ENCODE results near the gene ARHGAP19. TPM values are rescaled to one million over a fixed set of nuclear protein-coding genes. Genes with fewer than 3 reads are reported as not detected.
"Not testable (repeated sequence)": the region's sequence is repeated elsewhere in the genome, so short reads cannot be mapped to it uniquely, and the experiment has no call there.

ARHGAP19 gene
- total RNA-seq, 2 donors from 2014 or later = 3.9 to 5.0 TPM

DNA sequence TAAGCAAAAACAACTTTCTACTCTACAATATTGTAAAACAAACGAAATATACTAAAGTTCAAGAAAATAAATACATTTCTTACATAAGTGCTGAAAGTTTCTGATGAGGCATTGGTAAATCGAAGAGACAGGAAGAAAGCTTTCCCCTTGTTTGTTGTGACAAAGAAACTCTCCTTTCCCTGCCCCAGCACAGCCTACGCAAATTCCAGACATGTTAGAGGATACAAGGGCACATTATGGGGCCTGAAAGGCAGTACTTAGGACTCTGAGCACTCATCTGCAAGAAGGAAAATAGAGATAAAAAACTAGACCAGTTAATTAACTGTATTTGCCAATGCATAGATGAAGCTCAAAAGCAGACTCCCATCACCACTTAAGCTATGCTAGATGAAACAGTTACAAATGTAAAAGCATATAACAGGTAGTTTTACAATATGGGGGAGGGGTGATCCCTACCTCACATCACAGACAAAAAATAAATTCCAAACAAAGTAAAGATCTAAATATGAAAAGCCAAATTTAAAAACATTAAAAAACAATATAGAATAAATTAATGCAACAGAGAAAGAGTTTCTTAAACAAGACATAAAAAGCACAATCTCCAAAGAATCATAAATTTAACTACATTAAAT is 21.8 kb downstream of the ARHGAP19 start:
- TF ChIP-seq, protein P1, sequence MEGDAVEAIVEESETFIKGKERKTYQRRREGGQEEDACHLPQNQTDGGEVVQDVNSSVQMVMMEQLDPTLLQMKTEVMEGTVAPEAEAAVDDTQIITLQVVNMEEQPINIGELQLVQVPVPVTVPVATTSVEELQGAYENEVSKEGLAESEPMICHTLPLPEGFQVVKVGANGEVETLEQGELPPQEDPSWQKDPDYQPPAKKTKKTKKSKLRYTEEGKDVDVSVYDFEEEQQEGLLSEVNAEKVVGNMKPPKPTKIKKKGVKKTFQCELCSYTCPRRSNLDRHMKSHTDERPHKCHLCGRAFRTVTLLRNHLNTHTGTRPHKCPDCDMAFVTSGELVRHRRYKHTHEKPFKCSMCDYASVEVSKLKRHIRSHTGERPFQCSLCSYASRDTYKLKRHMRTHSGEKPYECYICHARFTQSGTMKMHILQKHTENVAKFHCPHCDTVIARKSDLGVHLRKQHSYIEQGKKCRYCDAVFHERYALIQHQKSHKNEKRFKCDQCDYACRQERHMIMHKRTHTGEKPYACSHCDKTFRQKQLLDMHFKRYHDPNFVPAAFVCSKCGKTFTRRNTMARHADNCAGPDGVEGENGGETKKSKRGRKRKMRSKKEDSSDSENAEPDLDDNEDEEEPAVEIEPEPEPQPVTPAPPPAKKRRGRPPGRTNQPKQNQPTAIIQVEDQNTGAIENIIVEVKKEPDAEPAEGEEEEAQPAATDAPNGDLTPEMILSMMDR (IDR thresholded peaks at IDR 0.05) = no peak
- no peaks in the 10 kb centered on the region for H3K36me3 ChIP-seq
- no peaks in the 10 kb centered on the region for H3K4me1 ChIP-seq
- no peak overlapping the region for H3K27ac ChIP-seq
- H3K9me3 ChIP-seq = no peaks in the 10 kb centered on the region
- no peak overlapping the region for H3K4me3 ChIP-seq
- no peaks in the 10 kb centered on the region for H3K27me3 ChIP-seq
- DNase-seq (ENCODE audit: low spot score) = no peak

DNA sequence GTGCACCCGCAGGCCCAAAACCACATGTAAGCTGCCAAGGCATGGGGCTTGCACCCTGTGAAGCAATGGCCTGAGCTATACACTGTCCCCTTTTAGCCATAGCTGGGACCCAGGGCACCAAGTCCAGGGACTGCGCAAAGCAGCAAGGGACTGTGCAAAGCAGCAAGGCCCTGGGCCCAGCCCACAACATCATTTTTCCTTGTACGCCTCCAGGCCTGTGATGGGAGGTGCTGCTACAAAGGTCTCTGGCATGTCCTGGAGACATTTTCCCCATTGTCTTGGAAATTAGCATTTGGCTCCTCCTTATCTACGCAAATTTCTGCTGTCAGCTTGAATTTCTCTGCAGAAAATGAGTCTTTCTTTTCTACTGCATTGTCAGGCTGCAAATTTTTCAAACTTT is 24.8 kb downstream of the ARHGAP19 start:
- H3K27me3 ChIP-seq = no peaks in the 10 kb centered on the region
- TF ChIP-seq, protein P1 (IDR thresholded peaks at IDR 0.05) = no peak
- H3K36me3 ChIP-seq = peaks cover 6% of the 10 kb centered on the region
- H3K9me3 ChIP-seq = no peaks in the 10 kb centered on the region
- DNase-seq (ENCODE audit: low spot score) = no peak
- no peak overlapping the region for H3K4me3 ChIP-seq
- H3K27ac ChIP-seq = no peak overlapping the region
- no peaks in the 10 kb centered on the region for H3K4me1 ChIP-seq

DNA sequence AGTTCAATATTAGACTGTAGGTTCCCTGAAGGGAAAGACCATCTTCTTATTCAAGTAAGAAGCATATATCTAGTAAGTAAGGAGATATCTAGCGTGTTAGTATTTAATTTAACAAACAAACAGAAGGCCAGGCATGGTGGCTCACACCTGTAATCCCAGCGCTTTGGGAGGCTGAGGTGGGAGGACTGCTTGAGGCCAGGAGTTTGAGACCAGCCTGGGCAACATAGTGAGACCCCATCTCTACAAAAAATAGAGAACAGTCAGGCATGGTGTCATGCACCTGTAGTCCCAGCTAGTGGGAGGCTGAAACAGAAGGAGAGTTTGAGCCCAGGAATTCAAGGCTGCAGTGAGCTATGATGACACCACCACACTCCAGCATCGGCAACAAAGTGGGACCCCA is 27.3 kb downstream of the ARHGAP19 start:
- H3K4me1 ChIP-seq; H3K27ac ChIP-seq; H3K27me3 ChIP-seq; H3K9me3 ChIP-seq; DNase-seq (ENCODE audit: low spot score); H3K36me3 ChIP-seq; H3K4me3 ChIP-seq: not testable (repeated sequence)

DNA sequence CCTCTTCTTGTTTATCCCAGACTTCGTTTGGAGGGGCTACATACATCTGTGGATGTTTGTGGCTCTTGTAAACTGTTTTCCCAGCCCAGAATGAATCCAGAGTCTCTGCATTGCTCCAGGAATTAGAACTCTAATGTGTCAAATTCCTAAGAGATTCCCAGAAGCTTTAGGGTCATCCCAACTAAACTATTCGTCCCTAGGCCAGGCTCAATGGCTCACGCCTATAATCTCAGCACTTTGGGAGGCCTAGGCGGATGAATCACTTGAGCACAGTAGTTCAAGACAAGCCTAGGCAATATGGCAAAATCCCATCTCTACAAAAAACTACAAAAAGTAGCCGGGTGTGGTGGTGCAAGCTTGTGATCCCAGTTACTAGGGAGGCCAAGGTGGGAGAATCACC is 28.5 kb downstream of the ARHGAP19 start:
- H3K27ac ChIP-seq = no peak overlapping the region
- no peaks in the 10 kb centered on the region for H3K9me3 ChIP-seq

DNA sequence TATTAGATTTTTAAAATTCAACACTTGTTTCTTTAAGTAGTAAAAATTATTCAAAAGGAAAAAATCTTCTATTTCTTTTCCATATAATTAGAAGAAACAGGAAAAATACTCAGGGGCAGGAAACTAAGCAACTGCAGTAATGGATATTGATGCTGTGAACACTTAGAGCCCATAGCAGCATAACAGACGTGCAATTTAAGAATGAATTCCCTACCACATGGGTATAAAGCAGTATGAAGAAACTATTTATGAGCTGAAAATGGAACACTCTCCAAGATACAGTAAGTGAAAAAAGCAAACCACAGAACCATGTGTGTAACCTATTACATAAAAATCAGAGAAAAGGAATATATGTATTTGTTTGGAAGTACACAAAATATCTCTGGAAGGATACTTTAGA is 30.8 kb downstream of the ARHGAP19 start:
- peaks cover 6% of the 10 kb centered on the region for H3K36me3 ChIP-seq

More for the DNA sequence above, 28.5 kb downstream of the ARHGAP19 start:
- TF ChIP-seq, protein P1 (IDR thresholded peaks at IDR 0.05) = no peak
- peaks cover 6% of the 10 kb centered on the region for H3K36me3 ChIP-seq
- no peaks in the 10 kb centered on the region for H3K27me3 ChIP-seq
- DNase-seq (ENCODE audit: low spot score) = no peak
- H3K4me1 ChIP-seq = no peaks in the 10 kb centered on the region
- H3K4me3 ChIP-seq = no peak overlapping the region

DNA sequence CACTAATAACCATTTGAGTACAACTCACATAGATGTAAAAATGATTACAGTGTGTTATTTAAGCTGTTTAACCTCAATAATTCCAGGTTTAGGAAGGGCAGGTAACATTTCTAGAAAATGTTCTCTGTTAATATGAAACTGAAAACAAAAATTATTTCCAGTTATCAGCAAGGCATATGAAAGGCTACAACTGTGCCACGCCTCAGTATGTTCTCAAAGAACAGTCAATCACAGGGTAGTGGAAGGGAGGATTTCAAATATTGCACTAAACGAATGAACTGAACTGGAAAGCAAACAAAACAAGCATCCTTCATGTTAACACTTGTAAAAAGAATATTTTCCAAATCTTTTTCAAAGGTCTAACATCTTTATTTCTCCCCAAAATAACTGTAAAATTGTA is 31.3 kb downstream of the ARHGAP19 start:
- Histone ChIP-seq H3K4me3 (no peak overlapping the region), H3K9me3 (no peaks in the 10 kb centered on the region), H3K4me1 (no peaks in the 10 kb centered on the region), H3K27ac (no peak overlapping the region), H3K36me3 (peaks cover 6% of the 10 kb centered on the region), H3K27me3 (no peaks in the 10 kb centered on the region)
- TF ChIP-seq, protein P1 (IDR thresholded peaks at IDR 0.05) = no peak
- DNase-seq (ENCODE audit: low spot score) = no peak

More for the DNA sequence above, 30.8 kb downstream of the ARHGAP19 start:
- Histone ChIP-seq H3K27me3 (no peaks in the 10 kb centered on the region), H3K4me3 (no peak overlapping the region), H3K27ac (no peak overlapping the region), H3K9me3 (no peaks in the 10 kb centered on the region), H3K4me1 (no peaks in the 10 kb centered on the region)
- DNase-seq (ENCODE audit: low spot score) = no peak
- TF ChIP-seq, protein P1 (IDR thresholded peaks at IDR 0.05) = no peak
